A549 (cell line): ENCODE measurements around the gene SHH.

ENCODE experiments used
- JUNB ChIP-seq: fragments of >200 bp; sonication (Bioruptor Twin); formaldehyde crosslinking; IDR thresholded peaks from 2 replicates; pipeline ENCODE4 v1.6.1; 2016
- KDM1A ChIP-seq: fragments of 200-600 bp; sonication (generic); IDR thresholded peaks from 2 replicates; pipeline ENCODE4 v1.6.1; 2016; ENCODE audit warnings: low read depth, mild to moderate bottlenecking
- POLR2A ChIP-seq: IDR thresholded peaks from 2 replicates; pipeline ENCODE4 v1.6.1; 2012; ENCODE audit warnings: mild to moderate bottlenecking, low read length
- RAD21 ChIP-seq, 2 experiments: fragments of >200 bp in 1 of 2; sonication (Bioruptor Twin) in 1 of 2; formaldehyde crosslinking in 1 of 2; IDR thresholded peaks in 1 of 2; conservative IDR thresholded peaks in 1 of 2; 2 replicates in 1 of 2; 3 replicates in 1 of 2; pipeline ENCODE4 v1.6.1; 2012 to 2018; ENCODE audit warnings: inconsistent platforms in 1 of 2
- USF2 ChIP-seq: fragments of 450-650 bp; IDR thresholded peaks from 2 replicates; pipeline ENCODE4 v1.6.1; 2014; ENCODE audit warnings: antibody characterized with exemption
- ZC3H11A ChIP-seq: fragments of 450-650 bp; IDR thresholded peaks from 2 replicates; pipeline ENCODE4 v1.6.1; 2014; ENCODE audit warnings: antibody characterized with exemption, mild to moderate bottlenecking
- TF ChIP-seq, protein P1 (sequence below): fragments of >200 bp; sonication (Bioruptor Twin); formaldehyde crosslinking; IDR thresholded peaks from 3 replicates; pipeline ENCODE4 v1.5.1; 2016
- TF ChIP-seq, protein P2 (sequence below): fragments of 150-350 bp; IDR thresholded peaks from 2 replicates; pipeline ENCODE4 v1.6.1; 2014; ENCODE audit warnings: low read depth, mild to moderate bottlenecking, low read length

DNA sequence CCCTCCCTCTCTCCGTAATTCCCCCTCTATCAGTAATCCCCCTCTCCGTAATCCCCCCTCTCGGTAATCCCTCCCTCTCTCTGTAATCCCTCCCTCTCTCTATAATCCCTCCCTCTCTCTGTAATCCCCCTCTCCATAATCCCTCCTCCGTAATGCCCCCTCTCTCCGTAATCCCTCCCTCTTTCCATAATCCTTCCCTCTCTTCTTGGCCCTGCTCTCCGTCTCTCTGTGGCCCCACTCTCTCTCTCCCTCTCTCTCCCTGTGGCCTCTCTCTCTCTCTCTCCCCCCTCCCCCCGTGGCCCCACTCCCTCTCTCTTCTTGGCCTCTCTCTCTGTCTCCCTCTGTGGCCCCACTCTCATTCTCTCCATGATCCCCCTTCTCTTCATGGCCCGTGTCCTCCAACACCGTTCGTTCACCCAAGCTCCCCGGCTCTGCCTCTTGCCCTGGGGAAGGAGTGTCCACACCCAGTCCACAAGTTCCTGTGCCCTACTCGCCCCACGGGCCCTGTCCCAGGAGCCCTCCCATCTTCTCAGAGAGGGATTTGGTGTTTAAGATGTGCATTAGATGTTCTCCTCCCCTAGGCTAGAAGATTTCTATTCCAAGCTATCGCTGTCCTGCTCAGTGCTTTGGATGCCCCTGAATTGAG is 19.8 kb downstream of the SHH start:
- TF ChIP-seq, protein P1, sequence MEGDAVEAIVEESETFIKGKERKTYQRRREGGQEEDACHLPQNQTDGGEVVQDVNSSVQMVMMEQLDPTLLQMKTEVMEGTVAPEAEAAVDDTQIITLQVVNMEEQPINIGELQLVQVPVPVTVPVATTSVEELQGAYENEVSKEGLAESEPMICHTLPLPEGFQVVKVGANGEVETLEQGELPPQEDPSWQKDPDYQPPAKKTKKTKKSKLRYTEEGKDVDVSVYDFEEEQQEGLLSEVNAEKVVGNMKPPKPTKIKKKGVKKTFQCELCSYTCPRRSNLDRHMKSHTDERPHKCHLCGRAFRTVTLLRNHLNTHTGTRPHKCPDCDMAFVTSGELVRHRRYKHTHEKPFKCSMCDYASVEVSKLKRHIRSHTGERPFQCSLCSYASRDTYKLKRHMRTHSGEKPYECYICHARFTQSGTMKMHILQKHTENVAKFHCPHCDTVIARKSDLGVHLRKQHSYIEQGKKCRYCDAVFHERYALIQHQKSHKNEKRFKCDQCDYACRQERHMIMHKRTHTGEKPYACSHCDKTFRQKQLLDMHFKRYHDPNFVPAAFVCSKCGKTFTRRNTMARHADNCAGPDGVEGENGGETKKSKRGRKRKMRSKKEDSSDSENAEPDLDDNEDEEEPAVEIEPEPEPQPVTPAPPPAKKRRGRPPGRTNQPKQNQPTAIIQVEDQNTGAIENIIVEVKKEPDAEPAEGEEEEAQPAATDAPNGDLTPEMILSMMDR, result no peak
- TF ChIP-seq ZC3H11A (no peak), JUNB (no peak), POLR2A (no peak), RAD21 (conservative IDR thresholded peaks at IDR 0.05 in 1 of 2, IDR thresholded peaks at IDR 0.05 in 1 of 2) (no peak), KDM1A (no peak), USF2 (no peak)
- TF ChIP-seq, protein P2, sequence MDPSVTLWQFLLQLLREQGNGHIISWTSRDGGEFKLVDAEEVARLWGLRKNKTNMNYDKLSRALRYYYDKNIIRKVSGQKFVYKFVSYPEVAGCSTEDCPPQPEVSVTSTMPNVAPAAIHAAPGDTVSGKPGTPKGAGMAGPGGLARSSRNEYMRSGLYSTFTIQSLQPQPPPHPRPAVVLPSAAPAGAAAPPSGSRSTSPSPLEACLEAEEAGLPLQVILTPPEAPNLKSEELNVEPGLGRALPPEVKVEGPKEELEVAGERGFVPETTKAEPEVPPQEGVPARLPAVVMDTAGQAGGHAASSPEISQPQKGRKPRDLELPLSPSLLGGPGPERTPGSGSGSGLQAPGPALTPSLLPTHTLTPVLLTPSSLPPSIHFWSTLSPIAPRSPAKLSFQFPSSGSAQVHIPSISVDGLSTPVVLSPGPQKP, result no peak
